Caco-2 (cell line): Measurements from ENCODE around the gene ILDR1. TPM values are rescaled to one million over a fixed set of nuclear protein-coding genes. Genes with fewer than 3 reads are reported as not detected.

Experiments used
- BruUV-seq: library from RNA; stranded (reverse); fragments of 400-500 nt; replicated peaks from 2 replicates; lab custom pipeline; 2021; lab: Mats Ljungman, UMichigan
- CTCF ChIA-PET: fragments of 300-600 bp; sonication (Branson Sonifier 250); formaldehyde crosslinking; loops from one replicate; lab custom pipeline; 2022; ENCODE audit warnings: antibody characterized with exemption; lab: Charles Lee
- POLR2A ChIA-PET: fragments of 300-600 bp; sonication (Branson Sonifier 250); formaldehyde crosslinking; loops from one replicate; lab custom pipeline; 2022; ENCODE audit warnings: antibody characterized with exemption; lab: Charles Lee
- DNase-seq, 2 experiments: peaks; one replicate each; pipeline versions ENCODE4 v3.0.0 to v3.0.0-alpha.2; 2020 to 2022
- H3K27me3 ChIP-seq: replicated peaks from 2 replicates; pipeline ENCODE4 v1.6.0; 2011; ENCODE audit warnings: low read length; ENCODE audit not compliant: control insufficient read depth, insufficient read depth
- H3K36me3 ChIP-seq: 2 replicates; pipeline ENCODE4 v1.5.1; 2011; ENCODE audit warnings: low read length; ENCODE audit not compliant: control insufficient read depth, insufficient read depth
- H3K4me1 ChIP-seq: fragments of 250-450 bp; sonication (Bioruptor Pico); 2 replicates; pipeline ENCODE4 v1.5.1; 2020; ENCODE audit warnings: mild to moderate bottlenecking
- H3K4me3 ChIP-seq: 2 replicates; pipeline ENCODE4 v1.5.1; 2011; ENCODE audit warnings: low read depth, mild to moderate bottlenecking, control low read depth, low read length
- H3K9me3 ChIP-seq: fragments of 250-450 bp; sonication (Bioruptor Pico); 2 replicates; pipeline ENCODE4 v1.5.1; 2020; ENCODE audit warnings: mild to moderate bottlenecking, moderate library complexity
- H3K27ac Mint-ChIP-seq: one replicate; pipeline ENCODE4 v1.8.0; 2022; ENCODE audit warnings: mixed read lengths; ENCODE audit not compliant: unreplicated experiment
- H3K27me3 Mint-ChIP-seq: one replicate; pipeline ENCODE4 v1.8.0; 2022; ENCODE audit warnings: mixed read lengths; ENCODE audit not compliant: insufficient read depth, unreplicated experiment
- H3K36me3 Mint-ChIP-seq: one replicate; pipeline ENCODE4 v1.8.0; 2022; ENCODE audit warnings: mild to moderate bottlenecking, mixed read lengths; ENCODE audit not compliant: insufficient read depth, unreplicated experiment
- H3K4me1 Mint-ChIP-seq: one replicate; pipeline ENCODE4 v1.8.0; 2022; ENCODE audit warnings: low read depth, mixed read lengths; ENCODE audit not compliant: unreplicated experiment
- H3K4me3 Mint-ChIP-seq: one replicate; pipeline ENCODE4 v1.8.0; 2022; ENCODE audit warnings: mild to moderate bottlenecking, moderate library complexity, mixed read lengths; ENCODE audit not compliant: unreplicated experiment
- H3K9me3 Mint-ChIP-seq: one replicate; pipeline ENCODE4 v1.8.0; 2022; ENCODE audit warnings: mixed read lengths; ENCODE audit not compliant: unreplicated experiment
- intact Hi-C: fragments of 100-400 bp; cut with micrococcal nuclease; formaldehyde crosslinking; loops from one replicate; pipeline ENCODE4 v1.10.0; 2022; ENCODE audit not compliant: unreplicated experiment
- total RNA-seq: library from RNA; stranded (reverse); gene quantifications from 2 replicates; pipeline ENCODE4 v1.2.3, GENCODE V29; 2022
- TF ChIP-seq, protein P1 (sequence below), 2 experiments: fragments of 200-600 bp in 1 of 2; IDR thresholded peaks; 1 replicate in 1 of 2; 2 replicates in 1 of 2; pipeline versions ENCODE4 v1.5.1 to v1.8.0; 2011 to 2022; ENCODE audit warnings: antibody characterized with exemption in 1 of 2, control low read depth in 1 of 2, inconsistent platforms in 1 of 2, low read depth in 1 of 2, low read length in 1 of 2, mild to moderate bottlenecking in 1 of 2, moderate library complexity in 1 of 2; ENCODE audit not compliant: insufficient read depth in 1 of 2, severe bottlenecking in 1 of 2, unreplicated experiment in 1 of 2

Gene ILDR1
- total RNA-seq, 1 experiment from 2014 or later, result 0.25 TPM

DNA sequence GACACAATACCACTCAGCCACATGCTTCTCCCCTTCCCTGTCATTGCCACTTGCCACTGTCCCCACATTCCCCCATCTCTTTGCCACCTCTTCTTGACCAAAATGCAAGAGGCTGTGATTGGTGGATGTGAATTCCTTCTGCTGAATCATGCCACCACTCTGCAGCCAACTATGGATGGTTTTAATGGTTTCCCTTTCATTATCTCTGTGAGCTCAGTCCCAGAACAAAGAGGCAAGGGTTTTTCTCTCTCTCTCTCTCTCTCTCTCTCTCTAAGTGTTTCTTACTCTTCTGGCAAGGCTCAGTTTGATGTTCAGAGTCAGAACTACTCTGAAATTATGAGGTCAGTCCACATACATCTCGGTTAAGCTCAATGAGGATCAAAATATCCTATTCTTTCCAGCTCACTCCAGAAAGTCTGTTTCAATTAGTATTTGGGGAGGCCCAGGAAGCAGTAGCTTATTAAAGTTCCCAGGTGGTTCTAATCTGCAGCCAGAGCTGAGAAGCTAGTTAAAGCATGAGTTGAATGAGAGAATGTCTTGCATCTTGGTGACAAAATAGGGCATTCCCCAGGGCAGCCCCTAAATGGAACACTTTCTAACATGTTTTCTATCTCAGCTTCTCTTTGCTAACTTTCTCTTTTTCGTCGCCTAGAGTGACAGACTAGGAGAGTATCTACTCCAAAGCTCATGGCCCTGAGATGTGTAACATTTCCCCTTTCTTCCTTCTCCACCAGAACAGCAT, 8.5 kb upstream of the ILDR1 start:
- Histone ChIP-seq H3K9me3 (no peaks in the 10 kb centered on the region; the same call in 1 of the 2 replicates), H3K4me3 (no peak overlapping the region), H3K27me3 (no peaks in the 10 kb centered on the region), H3K4me1 (no peaks in the 10 kb centered on the region), H3K36me3 (no peaks in the 10 kb centered on the region)
- intact Hi-C loops, result no loop called here
- H3K27me3 Mint-ChIP-seq, result peaks cover 3% of the 10 kb centered on the region
- no peak overlapping the region for H3K27ac Mint-ChIP-seq
- TF ChIP-seq, protein P1, sequence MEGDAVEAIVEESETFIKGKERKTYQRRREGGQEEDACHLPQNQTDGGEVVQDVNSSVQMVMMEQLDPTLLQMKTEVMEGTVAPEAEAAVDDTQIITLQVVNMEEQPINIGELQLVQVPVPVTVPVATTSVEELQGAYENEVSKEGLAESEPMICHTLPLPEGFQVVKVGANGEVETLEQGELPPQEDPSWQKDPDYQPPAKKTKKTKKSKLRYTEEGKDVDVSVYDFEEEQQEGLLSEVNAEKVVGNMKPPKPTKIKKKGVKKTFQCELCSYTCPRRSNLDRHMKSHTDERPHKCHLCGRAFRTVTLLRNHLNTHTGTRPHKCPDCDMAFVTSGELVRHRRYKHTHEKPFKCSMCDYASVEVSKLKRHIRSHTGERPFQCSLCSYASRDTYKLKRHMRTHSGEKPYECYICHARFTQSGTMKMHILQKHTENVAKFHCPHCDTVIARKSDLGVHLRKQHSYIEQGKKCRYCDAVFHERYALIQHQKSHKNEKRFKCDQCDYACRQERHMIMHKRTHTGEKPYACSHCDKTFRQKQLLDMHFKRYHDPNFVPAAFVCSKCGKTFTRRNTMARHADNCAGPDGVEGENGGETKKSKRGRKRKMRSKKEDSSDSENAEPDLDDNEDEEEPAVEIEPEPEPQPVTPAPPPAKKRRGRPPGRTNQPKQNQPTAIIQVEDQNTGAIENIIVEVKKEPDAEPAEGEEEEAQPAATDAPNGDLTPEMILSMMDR (IDR thresholded peaks at IDR 0.05; ENCODE audit: insufficient read depth in 1 of 2, low read depth in 1 of 2, low read length in 1 of 2, severe bottlenecking in 1 of 2, unreplicated experiment in 1 of 2), result no peak
- BruUV-seq, result no TSS peak
- no peaks in the 10 kb centered on the region for H3K4me1 Mint-ChIP-seq
- DNase-seq, result no peak
- H3K9me3 Mint-ChIP-seq, result peaks cover 5% of the 10 kb centered on the region
- H3K4me3 Mint-ChIP-seq, result no peak overlapping the region
- ChIA-PET CTCF (no interaction called here), POLR2A (no interaction called here)
- H3K36me3 Mint-ChIP-seq, result no peaks in the 10 kb centered on the region

GRCh38 chr3:122025296-122025695, 3.2 kb upstream of the ILDR1 start:
- CTCF ChIA-PET, result no interaction called here
- Histone ChIP-seq H3K9me3 (no peaks in the 10 kb centered on the region), H3K4me3 (no peak overlapping the region), H3K4me1 (peaks cover 6% of the 10 kb centered on the region; the same call in 1 of the 2 replicates), H3K27me3 (no peaks in the 10 kb centered on the region), H3K36me3 (no peaks in the 10 kb centered on the region)
- POLR2A ChIA-PET, result no interaction called here
- H3K4me3 Mint-ChIP-seq, result no peak overlapping the region
- no peaks in the 10 kb centered on the region for H3K36me3 Mint-ChIP-seq
- H3K9me3 Mint-ChIP-seq, result no peaks in the 10 kb centered on the region
- TF ChIP-seq, protein P1 (IDR thresholded peaks at IDR 0.05; ENCODE audit: insufficient read depth in 1 of 2, low read depth in 1 of 2, low read length in 1 of 2, severe bottlenecking in 1 of 2, unreplicated experiment in 1 of 2), result no peak
- no peak for DNase-seq
- no peak overlapping the region for H3K27ac Mint-ChIP-seq
- no peaks in the 10 kb centered on the region for H3K4me1 Mint-ChIP-seq
- H3K27me3 Mint-ChIP-seq, result peaks cover 5% of the 10 kb centered on the region
- no TSS peak for BruUV-seq
- intact Hi-C loops, result no loop called here

- peaks cover 5% of the 10 kb centered on the region for H3K27me3 Mint-ChIP-seq
- no peaks in the 10 kb centered on the region for H3K36me3 Mint-ChIP-seq
- POLR2A ChIA-PET, result no interaction called here
These were observed 2.8 kb upstream of the ILDR1 start for GRCh38 chr3:122024800-122025199.

More at GRCh38 chr3:122024800-122025199, 2.8 kb upstream of the ILDR1 start:
- Mint-ChIP-seq H3K4me3 (no peak overlapping the region), H3K4me1 (no peaks in the 10 kb centered on the region), H3K9me3 (no peaks in the 10 kb centered on the region), H3K27ac (no peak overlapping the region)
- H3K4me3 ChIP-seq, result no peak overlapping the region
- TF ChIP-seq, protein P1 (IDR thresholded peaks at IDR 0.05; ENCODE audit: insufficient read depth in 1 of 2, low read depth in 1 of 2, low read length in 1 of 2, severe bottlenecking in 1 of 2, unreplicated experiment in 1 of 2), result no peak
- CTCF ChIA-PET, result no interaction called here
- peaks cover 6% of the 10 kb centered on the region; the same call in 1 of the 2 replicates for H3K4me1 ChIP-seq
- H3K27me3 ChIP-seq, result no peaks in the 10 kb centered on the region
- H3K9me3 ChIP-seq, result no peaks in the 10 kb centered on the region
- no peak for DNase-seq
- intact Hi-C loops, result no loop called here
- BruUV-seq, result no TSS peak
- H3K36me3 ChIP-seq, result no peaks in the 10 kb centered on the region
